Measurements from ENCODE around the gene RSAD2.
A peak's percentile ranks its signal among the peaks of the same experiment; 100 is the strongest.

The RSAD2 gene

GRCh38 chr2:6863792-6864191 is 13.8 kb upstream of the RSAD2 start:
- DNase-seq (ENCODE audit: insufficient read length, low spot score) (no peak), FAIRE-seq (no peak)

- DNase-seq (ENCODE audit: insufficient read length, low spot score), result no peak
- no peak for FAIRE-seq
These were observed 13.3 kb upstream of the RSAD2 start for GRCh38 chr2:6864231-6864754.

- DNase-seq (ENCODE audit: insufficient read length, low spot score) (no peak), FAIRE-seq (no peak)
These were observed 12.6 kb upstream of the RSAD2 start for GRCh38 chr2:6864923-6865345.

- peak; percentile 81 for FAIRE-seq
- peak; percentile 89 for DNase-seq (ENCODE audit: insufficient read length, low spot score)
These were observed 12.0 kb upstream of the RSAD2 start, which contains the start of gene CMPK2 for GRCh38 chr2:6865346-6866274. TSS of gene CMPK2 (minus strand) at chr2:6865907. CDS start at chr2:6865696, 211 bp downstream.

GRCh38 chr2:6866275-6866671 is 11.3 kb upstream of the RSAD2 start:
- FAIRE-seq, result peak; percentile 91
- no peak for DNase-seq (ENCODE audit: insufficient read length, low spot score)

GRCh38 chr2:6866982-6867381 is 10.6 kb upstream of the RSAD2 start:
- DNase-seq (ENCODE audit: insufficient read length, low spot score), result no peak
- peak; percentile 37 for FAIRE-seq

GRCh38 chr2:6872394-6872793 is 5.2 kb upstream of the RSAD2 start:
- FAIRE-seq, result peak; percentile 77
- no peak for DNase-seq (ENCODE audit: insufficient read length, low spot score)

- DNase-seq (ENCODE audit: insufficient read length, low spot score) (no peak), FAIRE-seq (no peak)
These were observed 3.5 kb upstream of the RSAD2 start for GRCh38 chr2:6874032-6874431.

- DNase-seq (ENCODE audit: insufficient read length, low spot score) (no peak), FAIRE-seq (peak; percentile 52)
These were observed 1.3 kb upstream of the RSAD2 start for GRCh38 chr2:6876309-6876708.

- DNase-seq (ENCODE audit: insufficient read length, low spot score) (no peak), FAIRE-seq (peak; percentile 11)
These were observed 972 bp downstream of the RSAD2 start for GRCh38 chr2:6878549-6878948.

- no peak for FAIRE-seq
- DNase-seq (ENCODE audit: insufficient read length, low spot score), result no peak
These were observed 1.4 kb downstream of the RSAD2 start for GRCh38 chr2:6879011-6879410.

- FAIRE-seq (no peak), DNase-seq (ENCODE audit: insufficient read length, low spot score) (no peak)
These were observed 2.7 kb downstream of the RSAD2 start for GRCh38 chr2:6880200-6880733.

- DNase-seq (ENCODE audit: insufficient read length, low spot score), result no peak
- no peak for FAIRE-seq
These were observed 3.5 kb downstream of the RSAD2 start for GRCh38 chr2:6881046-6881445.

GRCh38 chr2:6881516-6881915 is 3.9 kb downstream of the RSAD2 start:
- no peak for FAIRE-seq
- DNase-seq (ENCODE audit: insufficient read length, low spot score), result no peak

- FAIRE-seq (no peak), DNase-seq (ENCODE audit: insufficient read length, low spot score) (no peak)
These were observed 6.0 kb downstream of the RSAD2 start for GRCh38 chr2:6883448-6884122.

GRCh38 chr2:6885551-6885950 is 8.0 kb downstream of the RSAD2 start:
- FAIRE-seq (no peak), DNase-seq (ENCODE audit: insufficient read length, low spot score) (no peak)

- no peak for FAIRE-seq
These were observed 8.4 kb downstream of the RSAD2 start for GRCh38 chr2:6885968-6886367.

GRCh38 chr2:6887751-6888192 is 10.2 kb downstream of the RSAD2 start:
- FAIRE-seq (no peak), DNase-seq (ENCODE audit: insufficient read length, low spot score) (no peak)

More at GRCh38 chr2:6885968-6886367, 8.4 kb downstream of the RSAD2 start:
- DNase-seq (ENCODE audit: insufficient read length, low spot score), result no peak

GRCh38 chr2:6888724-6889123 is 11.1 kb downstream of the RSAD2 start:
- DNase-seq (ENCODE audit: insufficient read length, low spot score) (no peak), FAIRE-seq (no peak)

- FAIRE-seq (no peak), DNase-seq (ENCODE audit: insufficient read length, low spot score) (no peak)
These were observed 16.4 kb downstream of the RSAD2 start for GRCh38 chr2:6893876-6894482.
